ENCODE results near the gene BMP8A.
"Not testable (repeated sequence)": the region's sequence is repeated elsewhere in the genome, so short reads cannot be mapped to it uniquely, and the experiment has no call there.

The BMP8A gene

DNA sequence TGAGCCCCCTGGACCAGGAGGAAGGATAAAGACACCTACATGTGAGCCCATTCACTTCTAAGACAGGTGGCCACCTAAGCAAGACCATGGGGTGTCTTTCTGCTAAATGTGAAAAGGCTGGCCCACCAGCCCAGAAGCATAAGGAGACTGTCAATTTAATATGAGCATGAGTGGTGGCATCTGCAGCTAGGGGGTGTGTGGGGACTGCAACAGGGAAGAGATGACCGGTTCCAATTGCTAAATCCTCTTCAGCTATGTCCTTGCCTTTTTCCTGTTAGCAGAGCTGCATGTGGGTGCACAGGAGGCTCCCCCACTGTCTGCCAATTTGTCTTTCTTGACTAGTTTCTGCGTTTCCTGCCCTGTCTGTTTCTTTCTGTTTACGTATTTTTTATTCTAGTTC is 22.3 kb upstream of the BMP8A start:
- no peak overlapping the region for H3K4me3 Mint-ChIP-seq
- DNase-seq, result no peak
- CTCF ChIA-PET, result interaction anchor here (1.0 kb wide), 1 partner anchor 9 kb away, joined by 3 read pairs; no protein-coding TSS in a partner anchor
- H3K27me3 Mint-ChIP-seq, result no peaks in the 10 kb centered on the region
- H3K36me3 Mint-ChIP-seq, result peaks cover 52% of the 10 kb centered on the region
- no peaks in the 10 kb centered on the region for H3K9me3 Mint-ChIP-seq
- no peaks in the 10 kb centered on the region for H3K4me1 Mint-ChIP-seq
- H3K27ac Mint-ChIP-seq, result peak overlapping the region; percentile 4

DNA sequence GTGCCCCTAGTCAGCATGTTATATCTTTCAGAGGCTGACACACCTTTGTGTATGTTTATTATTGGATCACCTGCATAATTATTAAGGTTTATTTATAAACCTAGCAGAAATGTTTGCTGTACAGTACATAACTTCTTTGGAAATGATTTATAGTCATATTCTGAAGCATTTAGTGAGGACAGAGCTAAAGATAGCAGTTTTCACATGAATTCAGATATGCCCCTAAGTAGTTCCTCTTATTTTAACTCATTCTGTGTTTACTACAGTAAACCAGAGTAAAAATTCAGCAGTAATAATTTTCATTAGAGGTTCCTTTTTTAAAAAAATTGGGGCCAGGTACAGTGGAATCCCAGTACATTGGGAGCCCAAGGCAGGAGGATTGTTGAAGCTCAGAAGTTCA is 21.4 kb upstream of the BMP8A start:
- H3K9me3 Mint-ChIP-seq, result no peaks in the 10 kb centered on the region
- CTCF ChIA-PET, result no interaction called here

DNA sequence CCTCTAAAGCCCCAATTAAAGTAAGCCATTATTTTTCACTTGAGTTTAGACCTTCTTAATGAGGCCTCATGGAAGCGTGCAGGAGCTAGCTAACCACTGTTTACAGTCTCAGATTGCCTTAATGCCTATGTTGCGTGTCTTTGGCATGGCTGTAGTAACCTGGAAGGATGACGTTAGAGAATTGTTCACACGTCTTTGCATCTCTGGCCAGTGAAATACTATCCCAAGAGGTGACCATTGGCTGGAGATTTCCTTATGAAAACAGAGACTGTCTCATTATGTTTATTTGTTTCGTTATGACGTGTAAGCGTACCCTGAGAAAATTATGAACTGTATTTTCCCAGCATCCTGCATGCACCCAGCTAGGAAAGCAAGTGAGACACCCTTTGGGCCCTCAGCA is 18.6 kb upstream of the BMP8A start:
- CTCF ChIA-PET, result interaction anchor here (0.8 to 1.2 kb wide), 2 partner anchors 9 to 13 kb away, joined by 3 to 5 read pairs; no protein-coding TSS in a partner anchor
- H3K4me3 Mint-ChIP-seq, result no peak overlapping the region
- no peak for DNase-seq
- H3K27ac Mint-ChIP-seq, result no peak overlapping the region
- H3K4me1 Mint-ChIP-seq, result no peaks in the 10 kb centered on the region
- H3K36me3 Mint-ChIP-seq, result peaks cover 47% of the 10 kb centered on the region
- H3K9me3 Mint-ChIP-seq, result no peaks in the 10 kb centered on the region
- H3K27me3 Mint-ChIP-seq, result no peaks in the 10 kb centered on the region

More for the DNA sequence above, 21.4 kb upstream of the BMP8A start:
- DNase-seq, result no peak
- Mint-ChIP-seq H3K36me3 (peaks cover 54% of the 10 kb centered on the region), H3K27me3 (no peaks in the 10 kb centered on the region), H3K4me1 (no peaks in the 10 kb centered on the region), H3K27ac (no peak overlapping the region), H3K4me3 (no peak overlapping the region)

GRCh38 chr1:39473324-39473723 is 18.1 kb upstream of the BMP8A start:
- Mint-ChIP-seq H3K4me3 (no peak overlapping the region), H3K9me3 (no peaks in the 10 kb centered on the region), H3K27ac (no peak overlapping the region), H3K36me3 (peaks cover 47% of the 10 kb centered on the region), H3K27me3 (no peaks in the 10 kb centered on the region), H3K4me1 (no peaks in the 10 kb centered on the region)
- CTCF ChIA-PET, result interaction anchor here (1.2 kb wide), 1 partner anchor 9 kb away, joined by 5 read pairs; no protein-coding TSS in a partner anchor
- DNase-seq, result no peak

- Mint-ChIP-seq H3K27ac (no peak overlapping the region), H3K4me1 (no peaks in the 10 kb centered on the region), H3K4me3 (no peak overlapping the region), H3K9me3 (no peaks in the 10 kb centered on the region), H3K36me3 (peaks cover 42% of the 10 kb centered on the region), H3K27me3 (no peaks in the 10 kb centered on the region)
- CTCF ChIA-PET, result no interaction called here
- DNase-seq, result no peak
Observed at GRCh38 chr1:39474810-39475209, 16.6 kb upstream of the BMP8A start.

- DNase-seq, H3K9me3 Mint-ChIP-seq, H3K27ac Mint-ChIP-seq, H3K27me3 Mint-ChIP-seq, CTCF ChIA-PET, H3K4me3 Mint-ChIP-seq, H3K4me1 Mint-ChIP-seq: not testable (repeated sequence)
- H3K36me3 Mint-ChIP-seq, result peaks cover 43% of the 10 kb centered on the region
Observed at GRCh38 chr1:39475551-39475950, 15.9 kb upstream of the BMP8A start.

- Mint-ChIP-seq H3K4me3 (no peak overlapping the region), H3K36me3 (peaks cover 48% of the 10 kb centered on the region), H3K9me3 (no peaks in the 10 kb centered on the region), H3K27me3 (no peaks in the 10 kb centered on the region), H3K27ac (no peak overlapping the region), H3K4me1 (no peaks in the 10 kb centered on the region)
- no peak for DNase-seq
- CTCF ChIA-PET, result interaction anchor here (1.7 kb wide), 1 partner anchor 379 kb away, joined by 4 read pairs; no protein-coding TSS in a partner anchor
Observed at GRCh38 chr1:39478126-39478915, 13.1 kb upstream of the BMP8A start.

DNA sequence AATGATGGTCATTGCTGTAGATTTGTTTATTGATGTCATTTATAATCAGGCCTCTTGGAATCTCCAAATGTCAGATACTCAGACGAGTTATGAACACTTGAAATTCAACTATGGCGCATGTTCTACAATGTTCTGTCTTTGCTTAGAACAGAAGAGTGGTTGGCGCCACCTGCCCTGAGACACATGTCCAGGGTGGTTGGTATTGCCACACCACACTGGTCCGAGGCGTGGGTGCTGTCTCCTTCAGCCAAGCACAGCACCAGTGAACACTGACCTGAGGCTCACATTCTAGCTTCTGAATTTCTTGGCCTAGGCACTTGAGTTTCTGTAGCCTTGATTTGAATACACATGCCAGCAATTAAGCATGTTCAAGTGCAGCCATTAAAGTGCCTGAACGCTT is 10.1 kb upstream of the BMP8A start:
- H3K27me3 Mint-ChIP-seq, result no peaks in the 10 kb centered on the region
- no peak overlapping the region for H3K4me3 Mint-ChIP-seq
- CTCF ChIA-PET, result interaction anchor here (0.6 kb wide), 1 partner anchor 70 kb away, joined by 3 read pairs; no protein-coding TSS in a partner anchor
- DNase-seq, result no peak
- H3K9me3 Mint-ChIP-seq, result no peaks in the 10 kb centered on the region
- peaks cover 38% of the 10 kb centered on the region for H3K36me3 Mint-ChIP-seq
- H3K4me1 Mint-ChIP-seq, result no peaks in the 10 kb centered on the region
- H3K27ac Mint-ChIP-seq, result no peak overlapping the region

- H3K27me3 Mint-ChIP-seq, result no peaks in the 10 kb centered on the region
- H3K4me1 Mint-ChIP-seq, result no peaks in the 10 kb centered on the region
- H3K36me3 Mint-ChIP-seq, result peaks cover 41% of the 10 kb centered on the region
- no peak overlapping the region for H3K27ac Mint-ChIP-seq
- H3K4me3 Mint-ChIP-seq, result no peak overlapping the region
- DNase-seq, result no peak
- CTCF ChIA-PET, result no interaction called here
- H3K9me3 Mint-ChIP-seq, result no peaks in the 10 kb centered on the region
Observed at GRCh38 chr1:39483276-39483675, 8.2 kb upstream of the BMP8A start.

GRCh38 chr1:39484564-39484963 is 6.9 kb upstream of the BMP8A start:
- peaks cover 34% of the 10 kb centered on the region for H3K36me3 Mint-ChIP-seq
- DNase-seq, result no peak
- CTCF ChIA-PET, result no interaction called here

GRCh38 chr1:39485046-39485803 is 6.2 kb upstream of the BMP8A start:
- Mint-ChIP-seq H3K4me3 (no peak overlapping the region), H3K27ac (no peak overlapping the region), H3K9me3 (no peaks in the 10 kb centered on the region), H3K4me1 (peaks cover under 1% of the 10 kb centered on the region), H3K27me3 (peaks cover 12% of the 10 kb centered on the region), H3K36me3 (peaks cover 29% of the 10 kb centered on the region)
- no peak for DNase-seq
- CTCF ChIA-PET, result no interaction called here

More at GRCh38 chr1:39484564-39484963, 6.9 kb upstream of the BMP8A start:
- Mint-ChIP-seq H3K4me3 (no peak overlapping the region), H3K4me1 (no peaks in the 10 kb centered on the region), H3K27me3 (peaks cover 5% of the 10 kb centered on the region), H3K27ac (no peak overlapping the region), H3K9me3 (no peaks in the 10 kb centered on the region)

GRCh38 chr1:39488012-39488545 is 3.4 kb upstream of the BMP8A start:
- Mint-ChIP-seq H3K27me3 (peaks cover 31% of the 10 kb centered on the region), H3K36me3 (peaks cover 13% of the 10 kb centered on the region), H3K4me1 (peaks cover 11% of the 10 kb centered on the region), H3K27ac (no peak overlapping the region), H3K9me3 (no peaks in the 10 kb centered on the region), H3K4me3 (no peak overlapping the region)
- CTCF ChIA-PET, result no interaction called here
- DNase-seq, result no peak

DNA sequence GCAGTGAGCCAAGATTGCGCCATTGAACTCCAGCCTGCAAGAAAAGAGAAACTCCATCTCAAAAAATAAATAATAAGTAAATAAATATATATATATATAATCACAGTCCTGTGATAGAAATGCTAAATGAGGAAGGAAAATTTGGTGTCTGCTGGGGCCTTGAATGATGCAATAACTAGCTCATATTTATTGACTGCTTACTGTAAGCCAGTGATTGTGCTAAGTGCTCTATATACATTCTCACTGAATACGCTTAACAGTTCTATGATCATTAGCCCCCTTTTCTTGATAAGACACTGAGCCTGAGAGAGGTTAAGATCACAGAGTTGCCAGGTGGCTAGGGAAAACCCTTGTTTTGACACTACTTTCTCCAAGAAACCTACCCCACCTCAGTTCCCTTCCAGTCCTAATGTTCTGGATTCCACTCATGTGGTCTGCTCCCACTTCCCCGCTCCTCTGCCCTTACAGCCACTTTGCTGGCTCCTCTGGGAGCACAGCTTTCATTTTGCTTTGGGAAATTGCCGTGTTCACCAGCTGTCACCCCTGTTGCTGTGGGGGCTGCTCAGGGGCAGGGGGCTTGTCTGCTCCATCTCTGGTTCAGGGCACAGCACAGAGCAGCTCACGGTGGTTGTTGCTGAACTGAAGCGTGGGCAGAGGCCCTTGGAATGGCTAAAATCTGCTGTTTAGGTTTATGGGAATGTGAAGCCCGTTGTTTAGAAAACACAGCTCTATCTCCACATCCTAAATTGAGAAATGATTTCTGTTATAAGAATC is 2.5 kb upstream of the BMP8A start:
- CTCF ChIA-PET, result interaction anchor here (0.9 kb wide), 1 partner anchor 21 kb away, joined by 3 read pairs; no protein-coding TSS in a partner anchor
- Mint-ChIP-seq H3K27me3 (peaks cover 40% of the 10 kb centered on the region), H3K4me3 (no peak overlapping the region), H3K4me1 (peaks cover 12% of the 10 kb centered on the region), H3K27ac (no peak overlapping the region), H3K36me3 (peaks cover 9% of the 10 kb centered on the region), H3K9me3 (no peaks in the 10 kb centered on the region)
- DNase-seq, result no peak
